HG03439 (cell line): ENCODE measurements around the gene TMEM171.

Source experiments
- ATAC-seq: cut with Tn5 transposase; IDR thresholded peaks from one replicate; pipeline ENCODE4 v1.9.1; 2021; ENCODE audit warnings: mild to moderate bottlenecking, moderate library complexity; ENCODE audit not compliant: unreplicated experiment

TMEM171 gene

DNA sequence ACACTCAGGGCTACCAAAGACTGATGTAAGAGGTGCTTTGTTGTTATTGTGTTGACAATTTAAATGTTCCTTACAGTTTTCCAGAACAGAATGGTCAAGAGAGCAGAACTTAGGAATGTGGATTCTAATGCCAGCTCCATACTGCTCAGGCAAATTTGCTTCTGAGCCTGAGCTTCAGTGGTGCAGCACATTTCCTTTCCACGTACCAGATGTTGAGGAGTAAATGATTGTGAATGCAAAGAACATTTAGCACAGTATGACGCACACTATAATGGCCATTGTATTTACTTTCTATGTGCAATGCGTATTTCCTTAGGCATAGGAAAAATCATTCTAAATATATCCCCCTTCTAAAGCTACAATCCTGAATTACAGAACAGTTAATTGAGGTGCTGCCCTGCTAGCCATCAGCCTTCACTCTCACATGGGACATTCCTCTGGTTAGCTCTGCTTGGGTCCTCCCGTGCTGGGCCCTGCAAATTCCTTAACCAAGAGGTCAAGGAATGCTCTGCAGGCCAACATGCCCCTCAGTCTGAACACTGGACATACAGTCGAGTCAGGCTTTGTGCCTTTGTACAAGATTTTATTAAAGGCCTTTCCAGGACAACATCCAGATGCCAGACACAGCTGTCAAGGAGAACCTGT lies 31.5 kb downstream of the TMEM171 start:
- no peak for ATAC-seq

DNA sequence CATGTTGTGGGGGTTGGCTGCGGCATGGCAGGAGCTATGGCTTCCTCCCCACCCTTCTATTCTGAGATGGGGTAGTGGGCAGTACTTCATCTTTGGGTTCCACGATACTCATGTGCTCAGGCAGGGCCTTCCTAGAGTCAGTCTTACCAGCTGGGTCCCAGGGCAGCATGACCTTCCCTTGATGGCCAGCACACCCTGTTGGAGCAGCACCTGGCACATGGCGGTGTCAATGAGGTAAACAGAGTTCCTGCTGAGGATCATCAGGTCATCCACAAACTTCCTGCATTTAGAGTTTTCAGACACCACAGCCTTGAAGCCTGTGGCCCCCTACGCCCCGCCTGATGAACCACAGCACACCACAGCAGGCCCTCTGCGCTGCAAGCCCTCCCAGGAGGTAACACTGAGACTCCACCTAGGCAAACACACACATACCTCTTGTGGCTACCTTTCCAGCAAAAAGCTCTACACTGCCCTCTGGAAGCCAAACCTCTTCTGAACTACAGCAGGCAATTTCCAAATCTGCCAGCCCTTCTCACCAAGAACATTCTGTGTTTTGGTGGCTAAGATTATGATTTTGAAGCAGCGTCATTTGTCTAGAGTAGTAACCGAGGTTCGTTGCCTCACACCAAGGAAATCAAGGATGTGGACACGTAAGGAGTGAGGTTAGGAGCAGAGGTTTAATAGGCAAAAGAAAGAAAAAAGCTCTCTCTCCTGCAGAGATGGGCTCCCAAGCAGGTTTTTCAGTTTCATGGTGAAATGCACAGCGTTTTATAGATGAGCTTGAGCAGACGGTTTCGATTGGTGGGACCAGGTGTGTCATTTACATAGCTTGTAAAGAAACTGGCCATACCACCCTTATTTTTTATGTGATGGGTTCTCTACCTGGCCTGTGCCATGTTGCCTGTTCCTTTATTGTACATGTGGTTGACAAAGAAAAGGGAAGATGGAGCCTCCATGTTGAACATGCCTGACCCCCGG lies 32.3 kb downstream of the TMEM171 start:
- ATAC-seq = no peak

DNA sequence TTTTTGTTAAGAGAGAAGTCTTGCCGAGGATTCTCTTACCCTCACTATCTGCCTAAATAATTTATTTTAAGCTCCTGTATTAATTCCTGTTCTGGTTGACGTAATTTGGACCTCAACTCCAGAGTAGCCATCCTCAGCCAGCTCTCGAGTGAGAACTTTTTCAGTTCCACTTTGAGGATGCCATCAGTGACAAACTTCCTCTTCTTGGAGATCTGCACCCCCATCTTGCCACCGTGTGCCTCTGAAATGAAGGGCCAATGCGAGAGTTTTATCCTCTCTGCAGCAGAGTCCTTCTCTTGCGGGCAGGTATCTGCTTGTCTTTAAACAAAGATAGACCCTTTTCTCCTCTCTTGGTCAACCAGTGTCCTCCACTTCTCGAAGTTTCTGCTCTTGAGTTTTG lies 33.1 kb downstream of the TMEM171 start:
- no peak for ATAC-seq

GRCh38 chr5:73154208-73155006 lies 34.0 kb downstream of the TMEM171 start:
- ATAC-seq = no peak

DNA sequence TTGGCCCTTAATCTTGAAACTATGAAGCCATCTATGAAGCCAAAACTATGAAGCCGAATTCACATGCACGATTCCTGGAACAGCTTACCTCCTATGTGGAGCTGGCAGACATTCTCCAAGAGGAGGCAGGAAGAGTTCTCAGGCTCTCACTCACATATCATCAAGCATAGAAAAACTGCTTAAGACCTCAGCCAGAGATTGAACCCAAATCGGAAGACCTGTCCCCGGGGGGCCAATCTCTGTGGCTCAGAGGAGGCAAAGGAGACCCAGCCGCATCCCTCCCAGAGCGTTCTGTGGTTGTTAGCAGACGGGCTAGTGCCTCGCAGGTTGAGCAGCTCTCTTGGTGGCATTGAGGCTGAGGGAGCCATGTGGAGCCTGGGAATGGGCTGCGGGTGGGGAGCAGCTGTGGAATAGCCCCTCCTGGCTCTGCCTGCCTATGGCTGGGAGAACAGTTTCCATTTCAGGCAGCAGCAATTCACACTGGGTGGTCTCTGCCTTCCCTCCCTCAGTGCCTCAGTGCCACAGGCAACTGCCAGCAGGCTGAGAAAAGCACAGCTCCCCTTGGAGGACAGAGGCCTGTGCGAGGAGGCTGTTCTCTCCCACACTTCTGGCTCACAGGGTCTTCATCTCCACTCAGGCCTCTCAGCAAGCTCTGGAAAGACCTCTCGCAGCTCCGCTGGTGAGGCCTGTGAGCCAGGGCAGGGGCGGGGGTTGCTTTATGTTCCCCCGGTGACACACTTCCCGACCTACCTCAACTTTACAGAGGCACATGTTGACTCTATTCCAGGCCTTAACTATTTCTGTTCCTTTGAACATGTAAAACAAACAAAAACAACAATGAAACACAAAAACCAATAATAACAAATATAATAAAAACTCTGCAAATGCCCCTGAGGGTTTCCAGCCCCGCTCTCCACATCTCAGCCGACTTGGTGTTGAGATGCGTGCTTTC lies 35.2 kb downstream of the TMEM171 start:
- ATAC-seq = no peak

- no peak for ATAC-seq
Measured at GRCh38 chr5:73157414-73158303, 37.3 kb downstream of the TMEM171 start.

DNA sequence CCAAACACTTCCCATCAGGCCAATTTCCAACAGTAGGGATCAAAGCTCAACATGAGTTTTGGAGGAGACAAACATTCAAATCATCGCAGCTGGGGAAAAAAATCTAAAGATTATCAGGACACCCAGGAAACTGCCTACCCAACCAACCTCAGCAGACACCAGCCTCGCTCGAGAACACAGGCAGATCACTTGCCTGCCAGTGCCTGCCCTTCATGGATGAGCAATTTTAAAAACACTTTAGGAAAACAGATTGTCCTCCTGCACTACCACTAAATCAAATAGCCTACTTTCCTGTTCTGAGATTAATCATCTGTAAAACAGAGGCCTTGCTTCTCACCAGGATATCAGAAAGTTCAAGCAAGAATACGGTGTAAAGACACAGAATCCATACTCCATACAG lies 37.9 kb downstream of the TMEM171 start:
- no peak for ATAC-seq

- ATAC-seq = peak; percentile 54
Measured at GRCh38 chr5:73160239-73160671, 39.9 kb downstream of the TMEM171 start.

DNA sequence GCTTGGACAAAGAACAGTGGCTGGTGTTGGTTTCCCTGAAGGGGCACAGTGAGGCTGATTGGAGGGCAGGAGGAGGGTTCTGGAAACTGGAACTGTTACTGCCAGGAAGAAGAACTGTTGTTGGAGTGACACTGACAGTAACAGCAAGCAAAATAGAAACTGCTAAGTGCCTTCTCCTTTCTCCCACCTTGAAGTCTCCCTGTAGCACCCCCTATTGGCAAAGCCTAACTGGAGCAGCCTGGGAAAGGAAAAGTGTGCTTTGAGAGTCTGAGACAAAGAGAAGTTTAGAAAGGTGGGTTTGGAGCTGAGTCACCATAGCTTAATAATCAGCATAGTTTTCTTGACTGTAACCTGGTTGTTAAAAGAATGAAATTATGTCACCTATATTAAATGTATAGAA lies 50.1 kb downstream of the TMEM171 start:
- ATAC-seq = no peak

GRCh38 chr5:73171495-73171894 lies 51.1 kb downstream of the TMEM171 start:
- no peak for ATAC-seq

GRCh38 chr5:73172951-73173350 lies 52.6 kb downstream of the TMEM171 start, which contains the start of gene TMEM174:
Gene TMEM174 (plus strand): TSS chr5:73173193. CDS start chr5:73173244, 51 bp downstream.
- ATAC-seq = no peak

GRCh38 chr5:73174100-73174815 lies 53.9 kb downstream of the TMEM171 start:
- ATAC-seq = no peak

- no peak for ATAC-seq
Measured at GRCh38 chr5:73176250-73176649, 55.9 kb downstream of the TMEM171 start.

DNA sequence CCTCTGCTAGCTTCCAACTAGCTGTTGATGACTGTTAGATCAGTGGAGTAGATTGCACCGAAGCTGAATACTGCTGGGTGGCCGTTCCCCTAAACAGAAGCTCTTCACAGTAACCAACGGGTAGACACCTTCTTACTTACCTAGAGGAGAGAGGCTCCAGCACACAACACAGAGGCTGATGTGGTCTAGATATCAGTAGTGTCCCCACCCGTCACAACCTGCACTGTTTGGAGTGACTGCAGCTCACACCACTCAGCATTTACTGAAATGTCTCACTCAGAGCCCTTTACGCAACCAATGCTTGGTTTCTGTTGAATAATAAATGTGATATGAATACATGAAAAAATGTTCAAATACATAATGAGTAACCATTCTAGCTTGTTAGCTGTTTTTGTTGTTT lies 57.9 kb downstream of the TMEM171 start:
- ATAC-seq = no peak

GRCh38 chr5:73179730-73180129 lies 59.4 kb downstream of the TMEM171 start:
- ATAC-seq = no peak

DNA sequence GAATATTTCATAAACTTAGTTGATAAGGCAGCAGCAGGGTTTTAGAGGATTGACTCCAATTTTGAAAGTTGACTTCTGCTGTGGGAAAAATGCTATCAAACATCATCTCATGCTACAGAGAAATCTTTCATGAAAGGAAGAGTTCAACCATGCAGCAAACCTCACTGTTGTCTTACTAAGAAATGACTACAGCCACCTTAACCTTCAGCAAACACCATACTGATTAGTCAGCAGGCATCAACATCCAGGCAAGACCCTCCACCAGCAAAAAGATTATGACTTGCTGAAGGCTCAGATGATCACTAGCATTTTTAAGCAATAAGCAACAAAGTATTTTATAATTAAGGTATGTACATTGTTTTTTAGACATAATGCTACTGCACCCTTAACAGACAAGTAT lies 60.2 kb downstream of the TMEM171 start:
- no peak for ATAC-seq
